CD4-positive, alpha-beta T cell treated with Interleukin-15 for 1 hour (primary cell): ENCODE measurements around the gene YBX1.
"Not testable (repeated sequence)": the region's sequence is repeated elsewhere in the genome, so short reads cannot be mapped to it uniquely, and the experiment has no call there.

Experiments used
- DNase-seq: peaks from one replicate; pipeline ENCODE4 v3.0.0-alpha.2; 2020

The YBX1 gene

DNA sequence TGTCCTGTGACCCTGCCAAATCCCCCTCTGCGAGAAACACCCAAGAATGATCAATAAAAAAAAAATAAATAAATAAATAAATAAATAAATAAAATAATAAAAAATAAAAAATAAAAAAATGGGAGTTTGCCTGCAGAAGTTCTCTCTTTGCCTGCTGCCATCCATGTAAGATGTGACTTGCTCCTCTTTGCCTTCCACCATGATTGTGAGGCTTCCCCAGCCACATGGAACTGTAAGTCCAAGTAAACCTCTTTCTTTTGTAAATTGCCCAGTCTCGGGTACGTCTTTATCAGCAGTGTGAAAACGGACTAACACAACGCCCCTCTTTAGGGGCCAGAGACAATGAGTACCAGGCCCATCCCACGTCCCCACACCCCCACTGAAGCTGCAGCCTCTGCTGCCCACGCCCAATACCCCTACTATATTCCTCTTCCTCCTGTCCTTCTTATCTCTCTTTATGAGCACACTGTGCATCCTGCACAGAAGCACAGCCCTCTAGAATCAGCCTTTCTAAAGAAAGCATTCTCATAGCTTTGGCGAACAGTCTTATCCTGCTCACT is 69.4 kb downstream of the YBX1 start:
- DNase-seq = not testable (repeated sequence)

DNA sequence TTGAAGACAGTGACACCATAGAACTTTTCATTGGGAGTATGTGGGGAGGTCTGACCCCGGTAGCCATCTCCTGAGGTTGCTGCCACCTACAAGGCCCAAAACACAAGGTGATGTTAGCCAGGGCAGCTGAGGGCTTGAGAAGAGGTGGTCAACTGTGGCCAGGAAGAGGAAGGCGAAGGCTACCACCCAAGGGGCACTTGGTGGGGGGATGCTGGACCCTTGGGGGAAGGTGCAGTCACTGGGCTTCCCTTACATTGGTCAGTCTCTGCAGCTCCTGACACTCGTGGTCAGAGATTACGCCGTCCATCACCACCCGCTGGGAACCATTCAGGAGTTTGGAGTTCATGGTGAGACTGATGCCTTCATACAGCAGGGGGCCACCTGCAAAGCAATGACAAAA is 70.1 kb downstream of the YBX1 start:
- no peak for DNase-seq

DNA sequence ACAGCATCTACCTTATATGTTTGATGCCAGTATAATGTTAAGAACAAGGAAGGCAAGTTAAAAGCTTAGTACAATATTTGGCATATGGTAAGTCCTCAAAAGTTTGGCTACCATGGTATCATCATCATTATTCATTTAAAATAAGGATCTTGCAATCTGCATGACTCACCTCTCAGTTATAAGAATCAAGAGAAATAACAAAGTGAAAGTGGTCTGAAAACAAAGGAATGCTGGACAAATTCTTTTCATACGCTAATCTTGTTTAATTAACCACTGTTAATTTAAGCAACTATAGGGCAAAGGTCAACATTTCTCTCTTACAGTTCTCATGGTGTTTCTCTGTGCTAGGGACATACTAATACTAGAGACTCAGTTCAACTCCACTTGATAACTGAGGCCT is 70.9 kb downstream of the YBX1 start:
- DNase-seq = no peak
